Head of caudate nucleus (tissue), 42 donors: Measurements from ENCODE around the gene PTPN1.
A peak's percentile ranks its signal among the peaks of the same experiment; 100 is the strongest.

Experiments used
- DNase-seq, 42 donors: peaks; one replicate each; pipeline versions ENCODE4 v3.0.0 to v3.0.0-alpha.2; 2020 to 2021; ENCODE audit warnings: mixed read lengths in 7 of 42
- intact Hi-C: fragments of 100-400 bp; cut with DNase I; formaldehyde crosslinking; loops from one replicate; pipeline ENCODE4 v1.15.0; 2022

Gene PTPN1

DNA sequence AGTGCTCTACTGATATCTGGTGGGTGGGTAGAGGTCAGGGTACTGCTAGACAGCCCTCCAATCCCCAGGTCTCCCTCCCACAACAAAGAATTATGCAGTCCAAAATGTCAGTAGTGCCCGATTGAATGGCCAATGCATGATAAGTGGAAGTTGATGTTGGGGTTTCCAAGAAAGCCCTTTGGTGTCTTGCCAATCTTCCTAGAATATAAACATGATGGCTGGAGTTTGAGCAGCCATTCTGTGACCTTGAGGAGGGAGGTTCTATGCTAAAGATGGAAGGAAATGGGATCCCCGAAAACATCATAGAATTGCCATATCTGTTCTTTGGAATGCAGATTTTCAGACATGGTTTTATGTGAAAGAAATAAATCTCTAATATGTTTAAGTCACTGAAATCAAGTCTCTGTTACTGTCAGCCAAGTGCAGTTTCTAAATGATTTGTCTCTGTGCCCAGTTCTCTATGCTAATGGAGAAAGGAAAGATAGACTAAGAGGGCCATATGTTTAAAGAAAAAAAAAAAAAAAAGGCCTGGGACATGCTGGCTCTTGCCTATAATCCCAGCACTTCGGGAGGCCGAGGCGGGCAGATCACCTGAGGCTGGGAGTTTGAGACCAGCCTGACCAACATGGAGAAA is 32.8 kb upstream of the PTPN1 start:
- DNase-seq: no peak
- intact Hi-C loops: loop anchor here (10.0 kb wide), 1 partner anchor 97 kb away; no protein-coding TSS in a partner anchor

DNA sequence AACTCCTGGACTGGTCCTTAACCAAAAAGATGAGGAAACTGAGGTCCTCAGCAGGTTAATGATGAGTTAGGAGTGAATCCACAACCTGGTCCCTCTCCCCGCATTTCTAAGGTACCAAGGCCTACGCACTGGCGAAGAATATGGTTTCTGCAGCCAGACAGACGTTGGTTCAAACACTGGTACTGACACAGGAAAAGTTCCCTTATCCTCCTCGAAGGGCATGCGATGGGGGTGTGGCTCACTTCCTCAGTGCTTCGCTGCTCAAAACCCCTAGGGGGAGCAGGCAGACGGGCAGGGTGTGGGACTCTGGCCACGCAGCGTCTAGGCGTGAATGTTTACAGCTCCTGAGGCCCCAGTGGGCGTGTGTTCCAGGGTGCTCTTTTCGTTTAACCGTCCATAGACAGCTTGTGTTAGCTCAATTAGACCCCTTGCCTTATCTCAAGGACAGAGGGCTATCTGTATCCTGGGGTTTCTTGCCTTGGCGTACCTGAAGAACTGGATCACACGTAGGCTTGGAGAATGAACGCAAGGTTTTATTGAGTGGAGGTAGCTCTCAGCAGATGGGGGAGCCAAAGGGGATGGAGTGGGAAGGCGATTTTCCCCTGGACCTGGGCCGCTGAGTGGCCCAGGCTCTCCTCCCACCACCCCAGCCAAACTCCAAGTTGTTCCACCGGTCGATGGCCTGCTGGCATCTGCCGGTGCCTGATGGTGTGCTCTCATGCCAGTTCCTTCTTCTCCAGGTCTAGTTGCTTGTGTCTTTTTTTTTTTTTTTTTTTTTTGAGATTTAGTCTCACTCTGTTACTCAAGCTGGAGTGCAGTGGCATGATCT is 31.8 kb upstream of the PTPN1 start:
- DNase-seq: peak in 37 of 42 donors; percentile 17 to 71 (median 40)
- intact Hi-C loops: loop anchor here (10.0 kb wide), 1 partner anchor 96 kb away; no protein-coding TSS in a partner anchor

DNA sequence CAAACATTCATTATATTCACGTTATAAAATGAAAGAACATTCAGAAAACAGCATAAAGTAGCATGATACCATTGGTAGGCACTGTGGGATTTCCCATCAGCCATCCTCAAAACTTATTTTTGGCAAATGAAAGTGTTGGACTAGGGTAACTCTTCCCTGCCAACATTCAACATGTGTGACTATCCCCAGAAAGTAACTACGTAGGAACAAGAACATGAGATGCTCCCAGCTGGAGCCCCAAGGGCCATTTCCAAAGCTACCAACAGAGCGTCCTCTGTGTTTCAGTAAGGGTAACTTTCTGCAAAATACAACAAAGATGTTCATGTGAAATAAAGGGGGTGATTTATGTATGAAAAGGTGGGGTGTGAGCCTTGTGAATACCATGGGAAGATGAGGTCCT is 28.4 kb upstream of the PTPN1 start:
- no peak for DNase-seq
- intact Hi-C loops: no loop called here

GRCh38 chr20:50482396-50482981 is 27.7 kb upstream of the PTPN1 start:
- no peak for DNase-seq
- intact Hi-C loops: no loop called here

GRCh38 chr20:50484271-50484976 is 25.8 kb upstream of the PTPN1 start:
- intact Hi-C loops: no loop called here
- no peak for DNase-seq

DNA sequence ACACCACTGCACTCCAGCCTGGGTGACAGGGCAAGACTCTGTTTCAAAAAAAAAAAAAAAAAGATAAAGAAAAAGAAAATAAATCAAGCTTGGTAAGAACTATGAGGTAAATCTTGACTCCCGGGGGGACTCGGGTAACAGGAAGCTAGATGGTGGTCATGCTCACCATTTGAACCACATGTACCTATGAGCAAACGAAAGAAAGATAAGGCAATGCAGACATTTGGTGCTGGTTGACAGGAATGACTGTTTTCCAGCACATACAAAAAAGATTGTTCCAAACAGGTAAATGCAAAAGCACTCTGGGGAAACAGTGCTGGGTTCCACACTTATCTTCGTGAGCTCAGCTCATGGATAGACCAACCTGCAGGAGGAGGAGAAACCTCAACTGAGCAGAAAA is 22.8 kb upstream of the PTPN1 start:
- intact Hi-C loops: no loop called here
- no peak for DNase-seq

GRCh38 chr20:50488236-50488806 is 21.9 kb upstream of the PTPN1 start:
- intact Hi-C loops: no loop called here
- no peak for DNase-seq

GRCh38 chr20:50491168-50491567 is 19.0 kb upstream of the PTPN1 start:
- DNase-seq: peak in 1 of 42 donors; percentile 0
- intact Hi-C loops: no loop called here

- no peak for DNase-seq
- intact Hi-C loops: no loop called here
These were observed 18.1 kb upstream of the PTPN1 start for GRCh38 chr20:50491926-50492634.

DNA sequence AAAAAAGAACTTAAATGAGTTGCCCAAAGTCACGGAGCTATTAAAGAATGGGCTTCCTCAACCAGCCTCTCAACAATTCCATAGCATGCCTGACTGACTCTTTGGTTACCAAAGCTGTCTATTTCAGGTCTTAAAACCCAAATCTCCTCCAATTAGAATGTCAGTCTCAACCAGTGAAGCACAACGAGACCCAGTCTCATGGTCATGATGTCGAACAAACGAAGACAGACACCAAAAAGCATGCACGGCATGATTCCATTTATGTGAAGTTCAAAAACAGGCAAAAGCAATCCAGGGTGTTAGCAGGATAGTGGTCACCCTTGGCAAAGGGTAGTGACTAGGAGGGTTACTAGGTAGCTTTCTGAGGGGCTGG is 16.3 kb upstream of the PTPN1 start:
- intact Hi-C loops: no loop called here
- DNase-seq: no peak

- intact Hi-C loops: no loop called here
- DNase-seq: no peak
These were observed 15.8 kb upstream of the PTPN1 start for GRCh38 chr20:50494428-50494827.

GRCh38 chr20:50496773-50497385 is 13.3 kb upstream of the PTPN1 start:
- intact Hi-C loops: no loop called here

GRCh38 chr20:50498071-50498776 is 12.0 kb upstream of the PTPN1 start:
- intact Hi-C loops: no loop called here
- peak in 1 of 42 donors; percentile 4 for DNase-seq

More at GRCh38 chr20:50496773-50497385, 13.3 kb upstream of the PTPN1 start:
- peak in 1 of 42 donors; percentile 17 for DNase-seq

DNA sequence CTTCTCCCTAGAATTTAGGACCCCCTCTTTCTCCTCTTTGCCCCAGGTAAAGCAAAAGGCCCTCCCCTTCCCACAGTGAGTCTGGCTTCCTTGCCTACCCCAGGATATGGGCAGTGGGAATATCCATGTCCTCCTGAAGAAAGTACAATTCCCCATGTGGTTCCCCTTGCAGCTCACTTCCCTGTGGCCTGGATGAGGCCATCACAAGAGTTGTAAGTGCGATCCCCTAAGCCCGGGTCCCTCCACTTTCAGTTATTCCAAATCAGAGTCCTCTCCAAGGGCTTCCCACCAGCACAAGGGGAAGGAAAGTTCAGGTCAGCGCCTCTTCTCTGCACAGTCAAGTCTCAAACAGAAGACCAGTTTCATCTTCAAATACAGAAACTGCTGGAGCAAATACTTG is 10.2 kb upstream of the PTPN1 start:
- intact Hi-C loops: no loop called here
- peak in 1 of 42 donors; percentile 1 for DNase-seq

DNA sequence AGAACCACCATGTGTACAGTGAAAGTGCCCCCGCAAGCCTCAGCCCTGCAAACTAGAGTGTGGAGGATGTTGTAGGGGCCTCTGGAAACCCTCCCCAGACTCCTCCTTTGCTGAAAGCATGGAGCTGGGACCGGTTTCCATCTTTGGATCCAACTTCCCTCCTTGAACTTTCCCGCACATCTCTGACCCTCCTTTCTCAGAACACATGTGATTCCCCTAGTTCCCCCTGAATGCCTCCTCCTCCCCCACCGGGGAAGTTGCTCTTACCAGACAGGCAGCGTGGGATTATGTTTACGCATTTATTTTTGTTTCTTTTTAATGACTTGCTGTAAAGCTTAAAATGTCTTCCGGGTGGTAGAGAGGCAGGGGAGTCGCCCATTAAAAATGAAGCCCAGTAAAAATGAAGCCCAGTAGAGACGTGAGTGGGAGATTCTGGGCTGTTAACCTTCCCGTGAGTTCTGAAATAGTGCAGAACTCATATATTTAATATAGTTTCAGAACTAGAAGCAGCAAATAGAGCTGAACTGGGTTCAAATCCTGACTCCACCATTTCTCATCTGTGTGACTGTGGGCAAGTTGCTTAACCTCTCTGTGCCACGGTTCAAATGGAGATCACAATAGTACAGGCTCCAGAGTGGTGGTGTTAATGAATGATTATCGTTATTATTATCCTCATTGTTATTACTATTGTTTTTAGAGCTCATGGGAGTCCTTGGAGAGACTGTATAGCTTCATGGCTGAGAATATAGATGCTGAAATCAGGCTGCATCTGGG is 8.0 kb upstream of the PTPN1 start:
- peak in 1 of 42 donors; percentile 27 for DNase-seq

DNA sequence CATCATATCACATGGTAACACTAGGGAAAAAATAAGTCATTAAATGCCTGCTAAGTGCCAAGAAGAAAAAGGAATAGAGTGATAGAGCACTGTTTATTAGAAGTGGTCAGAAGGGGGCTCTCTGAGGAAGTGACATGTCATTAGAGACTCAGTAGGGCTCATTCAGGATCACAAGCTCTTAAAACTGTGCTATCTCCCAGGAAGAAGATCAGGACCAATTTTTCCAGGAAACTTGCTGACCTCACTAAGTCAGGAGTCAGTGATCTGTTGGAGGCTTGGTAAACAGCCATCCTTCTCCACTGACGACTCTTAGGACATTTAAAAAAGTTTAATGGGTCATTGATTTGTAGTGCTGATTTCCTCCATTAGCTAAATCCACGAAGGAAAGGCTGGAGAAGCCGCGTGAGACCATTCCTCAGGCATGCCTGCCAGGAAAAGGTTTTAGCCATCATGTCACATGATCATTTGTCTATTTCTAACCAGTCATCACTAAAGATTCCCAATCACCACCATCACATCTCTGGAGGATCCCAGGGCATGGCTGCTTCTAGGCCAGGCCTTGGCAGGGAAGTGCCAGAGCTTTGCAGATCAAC is 5.9 kb upstream of the PTPN1 start:
- no peak for DNase-seq

More for the DNA sequence above, 8.0 kb upstream of the PTPN1 start:
- intact Hi-C loops: no loop called here

GRCh38 chr20:50506270-50506579 is 4.0 kb upstream of the PTPN1 start:
- intact Hi-C loops: no loop called here
- DNase-seq: no peak

More for the DNA sequence above, 5.9 kb upstream of the PTPN1 start:
- intact Hi-C loops: no loop called here
